ENCODE data around the gene CLDN4.
A peak's percentile ranks its signal among the peaks of the same experiment; 100 is the strongest.

CLDN4 gene

GRCh38 chr7:73870041-73870492 is 39.3 kb downstream of the CLDN4 start (continued):
- no peak for TF ChIP-seq ZNF362 (tag by site-specific recombination; IDR thresholded peaks at IDR 0.05)

GRCh38 chr7:73871163-73872011 is 40.6 kb downstream of the CLDN4 start:
- Histone ChIP-seq H3K4me3 (ENCODE audit: low read depth, low read length) (no peak overlapping the region), H3K9me3 (ENCODE audit: control insufficient read depth, insufficient read depth, low read depth, low read length) (no peaks in the 10 kb centered on the region), H3K27ac (ENCODE audit: extremely low read depth, low read depth, low read length) (no peak overlapping the region), H3K4me1 (ENCODE audit: control insufficient read depth, insufficient read depth, low read length) (no peaks in the 10 kb centered on the region), H3K36me3 (ENCODE audit: control insufficient read depth in 2 of 2, insufficient read depth in 1 of 2, low read length in 2 of 2) (no peaks in the 10 kb centered on the region)
- TF ChIP-seq ZNF776 (tag by site-specific recombination; IDR thresholded peaks at IDR 0.05; ENCODE audit: borderline replicate concordance) = no peak
- CTCF ChIA-PET = interaction anchor here (1.2 kb wide), 1 partner anchor 155 kb away, joined by 9 read pairs; no protein-coding TSS in a partner anchor
- POLR2A ChIA-PET = no interaction called here

GRCh38 chr7:73872056-73872908 is 41.5 kb downstream of the CLDN4 start:
- TF ChIP-seq ZNF777 (tag by site-specific recombination; IDR thresholded peaks at IDR 0.05; ENCODE audit: borderline replicate concordance) (no peak), BCL11B (tag by site-specific recombination; IDR thresholded peaks at IDR 0.05; ENCODE audit: low read depth) (no peak), ZNF146 (tag by site-specific recombination; IDR thresholded peaks at IDR 0.05) (peak; percentile 38; the same call in 1 of the 2 replicates), KLF17 (tag by site-specific recombination; IDR thresholded peaks at IDR 0.05) (no peak), ZBTB17 (tag by site-specific recombination; IDR thresholded peaks at IDR 0.05) (no peak), ZNF768 (tag by site-specific recombination; IDR thresholded peaks at IDR 0.05) (no peak), ZBTB7A (tag by site-specific recombination; IDR thresholded peaks at IDR 0.05; ENCODE audit: low read depth) (no peak), PRDM1 (tag by site-specific recombination; IDR thresholded peaks at IDR 0.05) (0 out of 2 replicates have a peak, but pooled peaks have one; percentile 7), ZNF169 (tag by site-specific recombination; IDR thresholded peaks at IDR 0.05) (no peak), ZNF366 (tag by site-specific recombination; conservative IDR thresholded peaks at IDR 0.05) (peak; percentile 88), YY1 (tag by site-specific recombination; IDR thresholded peaks at IDR 0.05) (no peak), ZNF280D (tag by site-specific recombination; IDR thresholded peaks at IDR 0.05) (no peak), GFI1B (tag by site-specific recombination; IDR thresholded peaks at IDR 0.05) (no peak), ZNF580 (tag by site-specific recombination; IDR thresholded peaks at IDR 0.05) (0 out of 2 replicates have a peak, but pooled peaks have one; percentile 23), ZBTB6 (tag by site-specific recombination; IDR thresholded peaks at IDR 0.05) (no peak), ZNF596 (tag by site-specific recombination; IDR thresholded peaks at IDR 0.05) (0 out of 2 replicates have a peak, but pooled peaks have one; percentile 28)

More at GRCh38 chr7:73872056-73872908, 41.5 kb downstream of the CLDN4 start:
- Histone ChIP-seq H3K4me3 (ENCODE audit: low read depth, low read length) (no peak overlapping the region), H3K27ac (ENCODE audit: extremely low read depth, low read depth, low read length) (no peak overlapping the region), H3K36me3 (ENCODE audit: control insufficient read depth in 2 of 2, insufficient read depth in 1 of 2, low read length in 2 of 2) (no peaks in the 10 kb centered on the region), H3K9me3 (ENCODE audit: control insufficient read depth, insufficient read depth, low read depth, low read length) (no peaks in the 10 kb centered on the region), H3K4me1 (ENCODE audit: control insufficient read depth, insufficient read depth, low read length) (no peaks in the 10 kb centered on the region)
- ChIA-PET CTCF (interaction anchor here (0.7 kb wide), 1 partner anchor 565 kb away, joined by 3 read pairs; no protein-coding TSS in a partner anchor), POLR2A (interaction anchor here (0.6 kb wide), 1 partner anchor 333 kb away, joined by 4 read pairs; no protein-coding TSS in a partner anchor)
